ACC112 (cell line): ENCODE results near the gene MAP1LC3B2.

Experiments
- H2AFZ ChIP-seq: fragments of 200-600 bp; sonication (generic); one replicate; pipeline ENCODE4 v1.6.0; 2017; ENCODE audit warnings: antibody characterized with exemption, low read length; ENCODE audit not compliant: unreplicated experiment
- H3K27ac ChIP-seq: fragments of 200-600 bp; sonication (generic); 2 replicates; pipeline ENCODE4 v1.5.1; 2014; ENCODE audit warnings: low read depth, mild to moderate bottlenecking, antibody characterized with exemption, low read length, moderate library complexity
- H3K27me3 ChIP-seq: fragments of 200-600 bp; sonication (generic); 2 replicates; pipeline ENCODE4 v1.6.1; 2014; ENCODE audit warnings: mild to moderate bottlenecking, antibody characterized with exemption, low read length, moderate library complexity, mixed read lengths; ENCODE audit not compliant: insufficient read depth
- H3K36me3 ChIP-seq: fragments of 200-600 bp; sonication (generic); 2 replicates; pipeline ENCODE4 v1.6.1; 2016; ENCODE audit warnings: mild to moderate bottlenecking, antibody characterized with exemption, low read length, moderate library complexity, mixed read lengths; ENCODE audit not compliant: insufficient read depth
- H3K4me1 ChIP-seq: fragments of 200-600 bp; sonication (generic); one replicate; pipeline ENCODE4 v1.6.1; 2016; ENCODE audit warnings: low read length, mixed read lengths; ENCODE audit not compliant: insufficient read depth, unreplicated experiment, control insufficient read depth
- H3K4me3 ChIP-seq: fragments of 200-600 bp; sonication (generic); 2 replicates; pipeline ENCODE4 v1.5.1; 2014; ENCODE audit warnings: mild to moderate bottlenecking, low read depth, low read length
- H3K79me2 ChIP-seq: fragments of 200-600 bp; sonication (generic); one replicate; pipeline ENCODE4 v1.6.0; 2016; ENCODE audit warnings: low read length; ENCODE audit not compliant: control insufficient read depth, unreplicated experiment, insufficient read depth

The MAP1LC3B2 gene

DNA sequence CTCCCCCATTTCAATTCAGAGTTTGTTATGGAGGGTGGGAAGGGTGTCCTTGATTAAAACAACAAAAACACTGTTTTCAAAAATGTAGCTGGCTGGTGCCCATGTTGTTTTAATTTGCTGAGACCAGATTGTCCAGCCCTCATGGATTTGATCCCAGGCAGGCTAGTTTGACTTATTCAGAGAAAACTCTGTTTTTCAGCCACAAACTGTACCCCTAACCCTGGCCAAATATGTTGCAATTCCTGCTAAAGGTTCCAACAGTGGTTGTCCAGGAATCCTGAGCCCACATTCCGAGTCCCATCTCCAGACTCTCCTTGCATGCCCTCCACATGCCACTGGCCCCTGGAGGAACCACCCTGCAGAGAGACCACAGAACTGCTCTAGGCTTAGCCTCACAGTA is 36.0 kb downstream of the MAP1LC3B2 start:
- no peak overlapping the region for H3K27ac ChIP-seq

DNA sequence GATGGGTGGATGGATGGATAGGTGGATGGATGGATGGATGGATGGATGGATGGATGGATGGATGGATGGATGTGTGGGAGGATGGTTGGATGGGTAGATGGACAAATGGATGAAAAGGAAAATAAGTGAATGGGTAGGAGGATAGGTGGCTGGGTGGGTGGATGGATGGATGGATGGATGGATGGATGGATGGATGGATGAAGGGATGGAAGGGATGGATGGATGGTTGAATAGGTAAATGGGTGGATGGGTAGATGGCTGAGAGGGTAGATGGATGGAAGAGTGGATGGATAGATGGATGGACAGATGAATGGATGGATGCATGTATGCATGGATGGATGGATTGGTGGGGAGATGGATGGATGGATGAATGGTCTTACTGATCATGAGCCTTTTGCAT is 36.5 kb downstream of the MAP1LC3B2 start:
- H3K27ac ChIP-seq = no peak overlapping the region
- no peaks in the 10 kb centered on the region for H3K36me3 ChIP-seq
- no peaks in the 10 kb centered on the region for H3K79me2 ChIP-seq
- no peak overlapping the region for H2AFZ ChIP-seq
- H3K4me1 ChIP-seq = peaks cover 17% of the 10 kb centered on the region
- no peak overlapping the region for H3K4me3 ChIP-seq
- no peaks in the 10 kb centered on the region for H3K27me3 ChIP-seq

More for the DNA sequence above, 36.0 kb downstream of the MAP1LC3B2 start:
- Histone ChIP-seq H3K36me3 (no peaks in the 10 kb centered on the region), H3K4me3 (no peak overlapping the region), H2AFZ (no peak overlapping the region), H3K79me2 (no peaks in the 10 kb centered on the region), H3K4me1 (peaks cover 17% of the 10 kb centered on the region), H3K27me3 (no peaks in the 10 kb centered on the region)

DNA sequence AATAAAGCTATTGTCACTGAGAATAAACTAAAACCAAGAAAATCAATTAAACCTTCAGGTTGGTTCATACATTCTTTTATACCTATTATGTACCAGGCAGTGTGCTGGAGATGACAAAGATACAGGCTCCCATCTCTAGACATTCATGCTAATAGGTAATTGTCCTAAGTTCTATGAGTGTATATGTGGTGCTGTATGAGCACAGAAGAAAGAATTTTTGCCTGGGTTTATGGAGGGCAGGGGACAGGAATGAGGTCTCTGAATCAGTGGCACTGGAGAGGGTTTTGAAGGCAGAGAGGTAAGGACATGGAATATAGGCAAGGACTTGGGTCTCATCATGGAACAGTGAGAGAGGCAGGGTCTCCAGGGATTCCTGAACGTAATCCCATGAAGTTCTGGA is 38.7 kb downstream of the MAP1LC3B2 start:
- H3K27me3 ChIP-seq = no peaks in the 10 kb centered on the region
- H2AFZ ChIP-seq = no peak overlapping the region
- no peak overlapping the region for H3K4me3 ChIP-seq
- no peaks in the 10 kb centered on the region for H3K79me2 ChIP-seq
- H3K36me3 ChIP-seq = no peaks in the 10 kb centered on the region
- no peak overlapping the region for H3K27ac ChIP-seq
- H3K4me1 ChIP-seq = peaks cover 31% of the 10 kb centered on the region

DNA sequence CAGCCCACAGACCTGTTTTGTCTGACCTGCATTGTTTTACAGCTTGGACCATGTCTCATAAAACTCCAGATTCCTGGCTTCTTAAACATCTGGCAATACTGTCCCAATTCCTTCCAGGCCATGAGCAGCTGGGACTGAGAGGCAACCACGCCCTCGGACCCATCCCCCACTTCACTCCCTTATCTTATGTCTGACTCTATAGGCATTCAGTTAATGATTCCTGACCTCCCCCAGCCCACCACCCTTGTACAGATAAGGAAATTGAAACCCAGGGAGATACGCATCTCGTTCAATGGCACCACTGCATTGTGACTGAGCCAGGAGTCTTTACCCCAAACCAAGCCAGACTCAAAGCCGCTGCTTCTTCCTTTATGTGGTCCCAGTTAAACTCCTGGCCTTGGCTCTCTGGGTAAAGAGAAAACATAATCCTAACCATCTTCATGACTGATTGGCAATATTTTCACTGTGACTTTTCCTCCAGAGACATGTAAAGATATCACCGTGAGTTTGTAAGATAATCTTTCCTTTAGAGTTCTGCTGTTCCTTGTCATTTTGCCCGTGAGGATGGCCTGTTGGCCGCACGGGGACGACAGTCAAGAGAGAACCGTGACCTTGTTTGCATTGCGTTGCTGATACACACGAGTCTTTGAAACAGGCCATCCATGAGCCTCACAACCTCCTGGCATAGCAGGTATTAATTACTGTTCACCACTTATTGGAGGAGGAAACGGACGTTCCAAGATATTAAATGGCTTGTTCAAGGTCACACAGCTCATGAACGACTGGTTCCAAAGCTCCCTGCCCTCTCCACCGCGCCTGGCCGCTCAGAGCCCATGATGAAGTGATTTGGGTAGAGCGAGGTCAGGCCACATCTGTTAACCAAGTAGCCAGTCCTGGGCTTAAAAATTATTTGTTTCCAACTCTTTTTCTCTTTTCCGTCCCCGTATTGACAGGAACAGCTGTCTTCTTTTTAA is 39.4 kb downstream of the MAP1LC3B2 start:
- Histone ChIP-seq H3K27ac (peak overlapping the region; percentile 82), H3K4me3 (peak overlapping the region; percentile 70)

DNA sequence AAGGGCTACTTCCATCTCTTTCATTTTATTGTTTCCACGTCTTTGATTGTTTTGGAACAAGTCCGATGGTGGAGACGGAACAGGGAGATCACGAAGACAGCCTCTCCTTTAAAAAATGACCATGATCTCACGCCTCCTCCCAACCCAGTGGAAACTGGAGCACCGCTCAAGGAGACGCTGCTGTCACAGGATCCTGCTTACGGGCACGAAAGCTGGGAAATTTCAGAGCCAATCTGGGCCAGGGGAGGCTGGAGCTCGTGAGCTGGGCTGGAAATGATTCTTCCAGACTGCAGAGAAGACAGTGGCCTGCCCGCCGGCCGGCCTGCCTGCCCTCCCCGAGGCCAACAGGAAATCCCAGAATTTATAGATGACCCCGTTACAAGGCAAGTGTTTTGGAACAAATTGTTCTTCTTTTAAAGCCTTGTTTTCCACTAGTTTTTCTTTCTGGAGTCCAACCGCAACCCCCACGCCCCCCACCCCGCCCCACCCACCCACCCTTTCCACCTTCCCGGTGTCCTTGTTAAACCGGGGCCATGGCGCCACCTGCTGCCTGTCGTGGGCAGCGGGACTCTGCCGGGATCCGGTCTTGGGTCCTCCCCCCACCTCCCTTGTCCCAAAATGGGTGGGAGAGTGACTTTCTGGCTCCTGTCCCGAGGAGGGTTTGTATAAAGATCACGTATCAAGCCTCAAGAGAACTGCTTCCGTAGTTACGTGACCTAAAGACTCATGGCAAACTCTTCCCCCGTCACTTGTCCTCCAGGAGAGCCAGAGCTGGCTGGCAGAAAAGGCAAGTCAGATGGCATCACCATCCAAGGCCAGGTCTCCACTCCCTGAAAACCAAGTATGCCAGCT is 40.3 kb downstream of the MAP1LC3B2 start:
- H3K79me2 ChIP-seq = no peaks in the 10 kb centered on the region
- H3K4me1 ChIP-seq = peaks cover 37% of the 10 kb centered on the region
- no peaks in the 10 kb centered on the region for H3K27me3 ChIP-seq
- H3K27ac ChIP-seq = peak overlapping the region; percentile 82
- H3K36me3 ChIP-seq = no peaks in the 10 kb centered on the region
- H2AFZ ChIP-seq = peak overlapping the region; percentile 88
- peak overlapping the region; percentile 70 for H3K4me3 ChIP-seq

More for the DNA sequence above, 39.4 kb downstream of the MAP1LC3B2 start:
- no peaks in the 10 kb centered on the region for H3K79me2 ChIP-seq
- H3K36me3 ChIP-seq = no peaks in the 10 kb centered on the region
- H3K4me1 ChIP-seq = peaks cover 31% of the 10 kb centered on the region
- no peaks in the 10 kb centered on the region for H3K27me3 ChIP-seq
- peak overlapping the region; percentile 88 for H2AFZ ChIP-seq

DNA sequence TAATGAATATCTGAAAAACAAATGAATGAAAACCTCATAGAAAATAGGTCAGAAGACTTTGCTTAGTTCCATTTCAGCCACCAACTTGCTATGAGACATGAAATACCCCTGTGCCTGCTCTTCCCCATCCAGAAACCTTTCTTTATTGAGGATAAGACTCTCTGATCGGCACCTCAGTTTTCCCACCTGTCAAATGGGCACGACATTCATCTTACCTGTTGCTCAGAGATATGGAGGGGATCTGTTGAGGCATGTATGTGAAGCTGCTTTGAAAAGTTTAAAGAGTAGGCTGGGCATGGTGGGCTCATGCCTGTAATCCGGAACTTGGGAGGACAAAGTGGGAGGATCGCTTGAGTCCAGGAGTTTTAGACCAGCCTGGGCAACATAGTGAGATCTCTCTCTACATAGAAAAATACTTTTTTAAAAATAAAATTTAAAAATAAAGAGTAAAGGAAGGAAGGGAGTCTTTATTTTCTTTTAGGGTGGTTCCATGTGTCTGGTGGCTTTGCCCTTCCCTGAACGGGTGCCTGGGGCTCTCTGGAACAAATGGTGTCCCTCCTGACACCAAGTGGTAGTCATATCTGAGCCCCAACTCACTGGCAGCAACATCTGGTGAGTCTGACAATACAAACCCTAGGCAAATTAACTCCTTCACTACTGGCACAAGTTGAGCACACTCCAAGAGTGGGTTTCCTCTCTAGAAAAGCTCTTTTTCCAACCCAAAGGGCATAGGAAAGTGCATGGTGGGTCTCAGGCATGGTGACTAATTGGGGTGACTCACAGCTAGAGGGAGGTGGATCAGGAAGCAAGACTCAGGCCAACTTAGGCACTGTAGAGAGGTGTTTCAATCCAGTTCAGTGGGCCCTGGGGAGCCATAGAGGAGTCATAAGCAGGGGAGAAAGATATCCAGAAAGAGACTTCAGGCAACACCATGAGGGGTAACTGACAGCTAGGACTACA is 42.1 kb downstream of the MAP1LC3B2 start:
- Histone ChIP-seq H3K79me2 (no peaks in the 10 kb centered on the region), H3K27me3 (no peaks in the 10 kb centered on the region), H2AFZ (peak overlapping the region; percentile 20), H3K4me1 (peaks cover 39% of the 10 kb centered on the region), H3K27ac (peak overlapping the region; percentile 87), H3K36me3 (no peaks in the 10 kb centered on the region), H3K4me3 (peak overlapping the region; percentile 28; the same call in 1 of the 2 replicates)

DNA sequence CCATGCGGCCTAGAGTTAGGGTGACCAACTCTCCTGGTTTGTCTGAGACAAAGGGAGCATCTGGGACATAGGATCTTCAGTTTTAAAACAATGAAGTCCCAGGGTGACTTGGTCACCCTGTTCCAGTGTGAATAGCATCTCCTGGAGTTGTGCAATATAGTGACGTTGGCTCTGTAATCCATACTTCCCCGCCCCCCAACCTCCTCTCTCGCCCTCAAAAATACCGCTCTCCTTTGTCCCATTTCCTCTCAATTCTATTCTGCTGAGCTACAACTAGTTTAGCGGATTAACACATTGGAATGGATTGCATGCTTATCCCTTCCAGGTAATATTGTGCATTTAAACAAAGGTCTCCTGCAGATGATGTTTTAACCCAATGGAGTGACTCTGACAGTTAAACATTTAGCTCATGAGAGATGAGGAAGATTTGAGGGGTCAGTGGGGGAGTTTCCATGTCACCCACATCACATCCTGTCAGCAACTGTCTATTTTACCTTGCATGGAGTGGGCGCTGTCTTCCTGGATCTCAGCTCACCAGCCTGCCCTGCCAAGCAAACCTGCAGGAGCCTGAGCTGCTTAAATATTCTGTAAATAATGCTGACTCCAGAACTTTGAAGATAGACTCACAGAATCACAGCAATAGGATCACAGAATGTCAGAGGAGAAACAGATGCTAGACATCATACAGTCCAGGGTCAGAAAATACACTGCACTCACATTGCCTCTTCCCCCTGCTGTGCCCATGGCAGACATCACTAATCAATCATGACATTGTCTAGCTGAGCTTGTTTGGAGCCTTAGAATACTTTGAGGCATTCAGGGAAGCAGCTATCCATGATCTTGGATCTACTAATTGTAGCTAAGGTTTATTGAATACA is 43.0 kb downstream of the MAP1LC3B2 start:
- no peaks in the 10 kb centered on the region for H3K27me3 ChIP-seq
- H3K4me1 ChIP-seq = peaks cover 39% of the 10 kb centered on the region
- no peaks in the 10 kb centered on the region for H3K79me2 ChIP-seq
- H2AFZ ChIP-seq = peak overlapping the region; percentile 20
- no peaks in the 10 kb centered on the region for H3K36me3 ChIP-seq
- peak overlapping the region; percentile 87 for H3K27ac ChIP-seq
- H3K4me3 ChIP-seq = peak overlapping the region; percentile 28; the same call in 1 of the 2 replicates

DNA sequence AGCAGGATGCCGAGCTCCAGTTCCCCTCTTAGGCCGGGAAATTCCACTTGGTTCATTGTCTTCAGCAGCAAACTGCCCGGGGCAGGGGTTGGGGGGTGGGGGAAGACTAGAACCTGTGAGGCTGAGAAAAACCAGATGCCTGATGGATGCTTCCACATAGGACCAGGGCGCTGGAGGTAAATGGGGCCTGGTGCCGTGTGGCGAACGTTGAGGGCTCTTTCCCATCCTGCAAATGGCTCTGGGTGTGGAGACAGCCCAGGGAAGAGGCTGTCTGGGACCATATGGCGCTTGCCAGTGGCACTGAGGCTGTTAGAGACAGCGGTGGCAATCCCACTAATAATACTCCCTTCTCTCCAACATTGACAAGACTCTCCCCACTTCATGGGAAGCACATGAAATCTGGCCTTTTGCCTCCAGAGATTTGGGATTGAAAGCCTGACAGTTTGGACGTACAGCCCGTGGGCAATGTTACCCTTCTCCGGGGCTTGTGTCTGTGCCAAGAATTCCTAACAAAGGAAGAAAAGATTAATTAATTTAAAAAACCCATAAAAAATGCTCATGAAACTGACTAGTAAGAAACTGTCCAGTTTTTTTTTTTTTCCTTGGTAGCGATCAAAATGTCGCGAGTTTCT is 44.5 kb downstream of the MAP1LC3B2 start:
- peaks cover 32% of the 10 kb centered on the region for H3K4me1 ChIP-seq
- 0 out of 2 replicates have a peak overlapping the region, but pooled peaks have one; percentile 71 for H3K4me3 ChIP-seq
- H2AFZ ChIP-seq = peak overlapping the region; percentile 95
- H3K27ac ChIP-seq = no peak overlapping the region
- H3K27me3 ChIP-seq = no peaks in the 10 kb centered on the region
- H3K36me3 ChIP-seq = no peaks in the 10 kb centered on the region
- H3K79me2 ChIP-seq = no peaks in the 10 kb centered on the region
